ENCODE data around the gene CUX1. TPM values are rescaled to one million over a fixed set of nuclear protein-coding genes. Genes with fewer than 3 reads are reported as not detected.
"Not testable (repeated sequence)": the region's sequence is repeated elsewhere in the genome, so short reads cannot be mapped to it uniquely, and the experiment has no call there.

CUX1 gene
- total RNA-seq, 3 donors from 2014 or later: 35.1 to 54.4 (median 41.1) TPM

GRCh38 chr7:101829374-101829773, 11.9 kb downstream of the CUX1 start:
- no peak overlapping the region for H3K27ac ChIP-seq
- no peak overlapping the region for H3K4me3 ChIP-seq
- H3K27me3 ChIP-seq: no peaks in the 10 kb centered on the region
- DNase-seq (ENCODE audit: low spot score in 2 of 2): no peak
- no peaks in the 10 kb centered on the region for H3K4me1 ChIP-seq
- H3K9me3 ChIP-seq: no peaks in the 10 kb centered on the region
- intact Hi-C loops (cut with DNase I; ENCODE audit: low total_unique reads): no loop called here
- H3K36me3 ChIP-seq: no peaks in the 10 kb centered on the region
- TF ChIP-seq POLR2AphosphoS5 (IDR thresholded peaks at IDR 0.05) (no peak), POLR2A (IDR thresholded peaks at IDR 0.05) (no peak)
- TF ChIP-seq, protein P1, sequence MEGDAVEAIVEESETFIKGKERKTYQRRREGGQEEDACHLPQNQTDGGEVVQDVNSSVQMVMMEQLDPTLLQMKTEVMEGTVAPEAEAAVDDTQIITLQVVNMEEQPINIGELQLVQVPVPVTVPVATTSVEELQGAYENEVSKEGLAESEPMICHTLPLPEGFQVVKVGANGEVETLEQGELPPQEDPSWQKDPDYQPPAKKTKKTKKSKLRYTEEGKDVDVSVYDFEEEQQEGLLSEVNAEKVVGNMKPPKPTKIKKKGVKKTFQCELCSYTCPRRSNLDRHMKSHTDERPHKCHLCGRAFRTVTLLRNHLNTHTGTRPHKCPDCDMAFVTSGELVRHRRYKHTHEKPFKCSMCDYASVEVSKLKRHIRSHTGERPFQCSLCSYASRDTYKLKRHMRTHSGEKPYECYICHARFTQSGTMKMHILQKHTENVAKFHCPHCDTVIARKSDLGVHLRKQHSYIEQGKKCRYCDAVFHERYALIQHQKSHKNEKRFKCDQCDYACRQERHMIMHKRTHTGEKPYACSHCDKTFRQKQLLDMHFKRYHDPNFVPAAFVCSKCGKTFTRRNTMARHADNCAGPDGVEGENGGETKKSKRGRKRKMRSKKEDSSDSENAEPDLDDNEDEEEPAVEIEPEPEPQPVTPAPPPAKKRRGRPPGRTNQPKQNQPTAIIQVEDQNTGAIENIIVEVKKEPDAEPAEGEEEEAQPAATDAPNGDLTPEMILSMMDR (IDR thresholded peaks at IDR 0.05): no peak

DNA sequence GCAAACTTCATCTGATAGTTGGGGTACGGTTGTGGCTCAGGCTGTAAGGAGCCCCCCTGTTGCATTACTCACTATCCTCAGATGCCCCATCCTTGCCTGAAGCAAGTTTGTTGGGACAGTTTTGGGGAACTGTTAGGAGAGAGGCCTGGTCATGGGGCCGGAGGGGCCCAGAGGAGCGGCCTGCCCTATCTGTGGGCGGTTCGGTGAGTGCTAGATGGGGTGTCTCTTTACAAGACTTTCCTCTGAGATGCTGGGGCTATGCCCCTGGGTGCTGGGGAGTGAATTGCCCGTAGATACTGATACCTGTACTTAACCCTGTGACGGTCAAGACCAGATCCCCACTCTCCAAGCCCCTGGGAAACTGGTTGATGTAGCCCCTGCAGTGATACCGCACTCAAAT, 12.4 kb downstream of the CUX1 start:
- no peak overlapping the region for H3K4me3 ChIP-seq
- intact Hi-C loops (cut with DNase I; ENCODE audit: low total_unique reads): no loop called here
- no peak for DNase-seq (ENCODE audit: low spot score in 2 of 2)
- TF ChIP-seq POLR2A (IDR thresholded peaks at IDR 0.05) (no peak), POLR2AphosphoS5 (IDR thresholded peaks at IDR 0.05) (no peak)
- TF ChIP-seq, protein P1 (IDR thresholded peaks at IDR 0.05): no peak
- H3K9me3 ChIP-seq: no peaks in the 10 kb centered on the region
- no peaks in the 10 kb centered on the region for H3K27me3 ChIP-seq
- no peaks in the 10 kb centered on the region for H3K36me3 ChIP-seq
- no peaks in the 10 kb centered on the region for H3K4me1 ChIP-seq
- H3K27ac ChIP-seq: no peak overlapping the region

DNA sequence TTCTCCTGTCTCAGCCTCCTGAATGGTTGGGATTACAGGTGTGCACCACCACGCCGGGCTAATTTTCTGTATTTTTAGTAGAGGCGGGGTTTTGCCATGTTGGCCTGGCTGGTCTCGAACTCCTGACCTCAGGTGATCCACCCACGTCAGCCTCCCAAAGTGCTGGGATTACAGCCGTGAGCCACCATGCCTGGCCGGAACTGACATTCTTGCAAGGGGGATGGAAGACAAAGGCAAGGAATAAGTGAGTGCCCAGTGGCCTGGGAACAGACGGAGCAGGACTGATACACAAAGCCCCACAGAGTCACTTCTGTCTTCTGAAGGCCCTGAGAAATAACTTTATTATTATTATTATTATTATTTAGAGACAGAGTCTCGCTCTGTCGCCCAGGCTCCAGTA, 14.0 kb downstream of the CUX1 start:
- DNase-seq (ENCODE audit: low spot score in 2 of 2); H3K27ac ChIP-seq; H3K9me3 ChIP-seq; H3K36me3 ChIP-seq; intact Hi-C loops (cut with DNase I; ENCODE audit: low total_unique reads); H3K4me1 ChIP-seq; H3K4me3 ChIP-seq; H3K27me3 ChIP-seq: not testable (repeated sequence)

DNA sequence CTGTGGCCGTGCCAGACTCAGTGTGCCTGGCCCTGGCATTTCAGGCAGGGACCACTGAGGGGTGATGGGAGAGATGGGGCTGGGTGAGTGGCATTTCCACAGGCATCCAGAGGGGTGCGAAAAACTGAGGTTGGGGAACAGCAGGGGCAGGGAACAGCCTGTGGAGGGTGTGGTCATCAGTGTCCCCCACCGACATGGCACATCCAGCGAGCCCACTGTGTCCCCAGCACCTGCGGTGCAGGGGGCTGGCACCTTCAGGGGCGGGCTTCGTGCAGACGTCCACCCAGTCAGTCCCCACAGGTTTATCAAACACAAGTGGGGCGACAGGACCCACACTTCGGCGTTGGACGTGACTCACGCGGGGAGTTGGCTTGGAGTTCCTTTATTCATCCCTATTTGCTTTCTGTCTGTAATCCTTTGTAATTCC, 14.8 kb downstream of the CUX1 start:
- TF ChIP-seq POLR2A (IDR thresholded peaks at IDR 0.05): no peak
- TF ChIP-seq POLR2AphosphoS5 (IDR thresholded peaks at IDR 0.05): no peak
- TF ChIP-seq, protein P1 (IDR thresholded peaks at IDR 0.05): no peak
- no peaks in the 10 kb centered on the region for H3K9me3 ChIP-seq
- no peaks in the 10 kb centered on the region for H3K27me3 ChIP-seq
- no peak overlapping the region for H3K4me3 ChIP-seq
- intact Hi-C loops (cut with DNase I; ENCODE audit: low total_unique reads): no loop called here
- no peaks in the 10 kb centered on the region for H3K4me1 ChIP-seq
- H3K27ac ChIP-seq: no peak overlapping the region
- H3K36me3 ChIP-seq: no peaks in the 10 kb centered on the region
- DNase-seq (ENCODE audit: low spot score in 2 of 2): no peak

DNA sequence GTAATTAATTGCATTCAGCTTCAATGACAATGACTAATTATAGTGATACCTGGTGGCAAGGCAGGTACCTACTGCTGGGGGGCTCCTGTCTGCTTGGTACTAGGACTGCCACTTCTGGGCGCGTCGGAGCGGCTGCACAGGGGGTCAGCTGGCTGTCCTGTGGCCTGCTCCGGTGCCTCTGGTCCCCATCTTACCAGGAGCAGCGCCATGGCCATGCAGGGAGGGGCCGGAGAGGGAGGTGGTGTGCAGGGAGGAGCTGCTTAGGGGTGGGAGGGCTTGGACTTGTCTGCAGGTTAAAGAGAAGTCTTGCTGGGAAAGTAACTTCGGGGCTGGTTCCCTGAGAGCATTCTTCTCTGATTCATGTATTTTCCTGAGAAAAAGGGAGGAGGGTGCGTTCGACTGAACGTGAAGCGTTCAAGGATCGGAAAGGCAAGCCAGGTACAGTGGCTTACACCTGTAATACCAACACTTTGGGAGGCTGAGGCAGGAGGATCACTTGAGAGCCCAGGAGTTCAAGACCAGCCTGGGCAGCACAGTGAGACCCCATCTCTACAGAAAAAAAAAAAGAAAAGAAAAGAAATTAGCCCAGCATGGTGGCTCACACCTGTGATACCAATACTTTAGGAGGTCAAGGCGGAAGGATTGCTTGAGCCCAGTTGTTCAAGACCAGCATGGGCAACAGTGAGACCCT, 15.4 kb downstream of the CUX1 start:
- H3K4me3 ChIP-seq: no peak overlapping the region
- no peak for TF ChIP-seq POLR2AphosphoS5 (IDR thresholded peaks at IDR 0.05)
- no peak for TF ChIP-seq POLR2A (IDR thresholded peaks at IDR 0.05)
- TF ChIP-seq, protein P1 (IDR thresholded peaks at IDR 0.05): no peak
- no peak overlapping the region for H3K27ac ChIP-seq
- no peaks in the 10 kb centered on the region for H3K36me3 ChIP-seq
- no peak for DNase-seq (ENCODE audit: low spot score in 2 of 2)
- H3K9me3 ChIP-seq: no peaks in the 10 kb centered on the region
- intact Hi-C loops (cut with DNase I; ENCODE audit: low total_unique reads): no loop called here
- H3K4me1 ChIP-seq: no peaks in the 10 kb centered on the region
- H3K27me3 ChIP-seq: no peaks in the 10 kb centered on the region

Measured in breast epithelium (tissue), 4 donors.